GM13976 (cell line): ENCODE results near the gene RTF1.
A peak's percentile ranks its signal among the peaks of the same experiment; 100 is the strongest.

Source experiments
- DNase-seq: peaks from one replicate; pipeline ENCODE4 v3.0.0; 2012; ENCODE audit warnings: low spot score
- CTCF ChIP-seq: IDR thresholded peaks from 2 replicates; pipeline ENCODE4 v1.5.1; 2012; ENCODE audit warnings: borderline replicate concordance, mild to moderate bottlenecking; ENCODE audit not compliant: insufficient read depth; ENCODE audit errors: extremely low read depth, missing control alignments, control extremely low read depth
- in situ Hi-C: fragments of 300-500 bp; cut with MboI; formaldehyde crosslinking; loops from one replicate; pipeline ENCODE4 v1.12.0; 2022; ENCODE audit warnings: low sequenced_read_pairs, mixed read lengths, inconsistent platforms; ENCODE audit not compliant: unreplicated experiment

Gene RTF1

GRCh38 chr15:41480396-41481140 is 63.7 kb downstream of the RTF1 start:
- no peak for DNase-seq
- in situ Hi-C loops, result no loop called here

GRCh38 chr15:41482110-41482877 is 65.4 kb downstream of the RTF1 start:
- no peak for DNase-seq
- in situ Hi-C loops, result no loop called here
- TF ChIP-seq CTCF, result no peak

More at GRCh38 chr15:41480396-41481140, 63.7 kb downstream of the RTF1 start:
- TF ChIP-seq CTCF, result no peak

GRCh38 chr15:41483115-41483514 is 66.2 kb downstream of the RTF1 start:
- in situ Hi-C loops, result no loop called here
- DNase-seq, result peak; percentile 82
- TF ChIP-seq CTCF, result no peak

GRCh38 chr15:41483519-41483918 is 66.6 kb downstream of the RTF1 start:
- TF ChIP-seq CTCF, result no peak
- no peak for DNase-seq
- in situ Hi-C loops, result no loop called here

- in situ Hi-C loops, result no loop called here
- no peak for DNase-seq
- no peak for TF ChIP-seq CTCF
These were observed 68.2 kb downstream of the RTF1 start for GRCh38 chr15:41484937-41485625.

- DNase-seq, result no peak
- TF ChIP-seq CTCF, result no peak
- in situ Hi-C loops, result no loop called here
These were observed 69.4 kb downstream of the RTF1 start for GRCh38 chr15:41486286-41486685.
